Vagina (tissue), 2 donors: ENCODE results near the gene BASP1. TPM values are rescaled to one million over a fixed set of nuclear protein-coding genes. Genes with fewer than 3 reads are reported as not detected.
"Not testable (repeated sequence)": the region's sequence is repeated elsewhere in the genome, so short reads cannot be mapped to it uniquely, and the experiment has no call there.

Experiments
- DNase-seq, 2 donors: peaks; one replicate each; pipeline ENCODE4 v3.0.0-alpha.2; 2017; ENCODE audit errors: extremely low spot score in 2 of 2
- H3K27ac ChIP-seq: fragments of 200-600 bp; sonication (generic); one replicate; pipeline ENCODE4 v1.5.1; 2019
- H3K27me3 ChIP-seq: fragments of 200-600 bp; sonication (generic); one replicate; pipeline ENCODE4 v1.5.1; 2019
- H3K36me3 ChIP-seq, 2 donors: fragments of 200-600 bp; sonication (generic); one replicate each; pipeline ENCODE4 v1.5.1; 2017 to 2019
- H3K4me1 ChIP-seq: fragments of 200-600 bp; sonication (generic); one replicate; pipeline ENCODE4 v1.5.1; 2019
- H3K4me3 ChIP-seq, 2 donors: fragments of 200-600 bp; sonication (generic); 1 replicate in 1 of 2; 2 replicates in 1 of 2; pipeline ENCODE4 v1.5.1; 2016 to 2019
- H3K9me3 ChIP-seq: fragments of 200-600 bp; sonication (generic); one replicate; pipeline ENCODE4 v1.5.1; 2019
- POLR2A ChIP-seq, 2 donors: fragments of 450-650 bp; IDR thresholded peaks; one replicate each; pipeline ENCODE4 v1.6.1; 2017; ENCODE audit warnings: antibody characterized with exemption in 2 of 2, mild to moderate bottlenecking in 2 of 2, moderate library complexity in 2 of 2
- POLR2AphosphoS5 ChIP-seq, 2 donors: sonication (generic); formaldehyde crosslinking; IDR thresholded peaks; one replicate each; pipeline ENCODE4 v1.9.0; 2017; ENCODE audit warnings: antibody characterized with exemption in 2 of 2, mild to moderate bottlenecking in 2 of 2, low read depth in 1 of 2; ENCODE audit not compliant: insufficient read depth in 1 of 2
- intact Hi-C: fragments of 100-400 bp; cut with DNase I; formaldehyde crosslinking; loops from one replicate; pipeline ENCODE4 v1.15.1; 2023
- total RNA-seq: library from RNA; depleted of rRNA; stranded (reverse); fragments of >200 nt; gene quantifications from one replicate; pipeline ENCODE4 v1.2.3, GENCODE V29; 2016
- TF ChIP-seq, protein P1 (sequence below), 3 experiments: fragments of 450-650 bp in 2 of 3; fragments of 200-600 bp in 1 of 3; sonication (generic) in 1 of 3; IDR thresholded peaks; one replicate each; pipeline ENCODE4 v1.5.1; 2017 to 2019; ENCODE audit warnings: antibody characterized with exemption in 3 of 3, mild to moderate bottlenecking in 2 of 3, moderate library complexity in 2 of 3

Gene BASP1
- total RNA-seq, 1 donor from 2014 or later, result 46.4 TPM

GRCh38 chr5:17312358-17312757 is 94.9 kb downstream of the BASP1 start:
- Histone ChIP-seq H3K4me3 (no peak overlapping the region), H3K4me1 (peaks cover 17% of the 10 kb centered on the region), H3K27ac (no peak overlapping the region), H3K9me3 (no peaks in the 10 kb centered on the region), H3K36me3 (no peaks in the 10 kb centered on the region), H3K27me3 (no peaks in the 10 kb centered on the region)
- DNase-seq, result no peak
- TF ChIP-seq POLR2A (IDR thresholded peaks at IDR 0.05), result no peak
- TF ChIP-seq, protein P1, sequence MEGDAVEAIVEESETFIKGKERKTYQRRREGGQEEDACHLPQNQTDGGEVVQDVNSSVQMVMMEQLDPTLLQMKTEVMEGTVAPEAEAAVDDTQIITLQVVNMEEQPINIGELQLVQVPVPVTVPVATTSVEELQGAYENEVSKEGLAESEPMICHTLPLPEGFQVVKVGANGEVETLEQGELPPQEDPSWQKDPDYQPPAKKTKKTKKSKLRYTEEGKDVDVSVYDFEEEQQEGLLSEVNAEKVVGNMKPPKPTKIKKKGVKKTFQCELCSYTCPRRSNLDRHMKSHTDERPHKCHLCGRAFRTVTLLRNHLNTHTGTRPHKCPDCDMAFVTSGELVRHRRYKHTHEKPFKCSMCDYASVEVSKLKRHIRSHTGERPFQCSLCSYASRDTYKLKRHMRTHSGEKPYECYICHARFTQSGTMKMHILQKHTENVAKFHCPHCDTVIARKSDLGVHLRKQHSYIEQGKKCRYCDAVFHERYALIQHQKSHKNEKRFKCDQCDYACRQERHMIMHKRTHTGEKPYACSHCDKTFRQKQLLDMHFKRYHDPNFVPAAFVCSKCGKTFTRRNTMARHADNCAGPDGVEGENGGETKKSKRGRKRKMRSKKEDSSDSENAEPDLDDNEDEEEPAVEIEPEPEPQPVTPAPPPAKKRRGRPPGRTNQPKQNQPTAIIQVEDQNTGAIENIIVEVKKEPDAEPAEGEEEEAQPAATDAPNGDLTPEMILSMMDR (IDR thresholded peaks at IDR 0.05), result no peak
- TF ChIP-seq POLR2AphosphoS5 (IDR thresholded peaks at IDR 0.05; ENCODE audit: insufficient read depth in 1 of 2, low read depth in 1 of 2), result no peak
- intact Hi-C loops, result no loop called here

GRCh38 chr5:17314907-17315471 is 97.6 kb downstream of the BASP1 start:
- DNase-seq, result no peak
- Histone ChIP-seq H3K9me3 (no peaks in the 10 kb centered on the region), H3K36me3 (no peaks in the 10 kb centered on the region), H3K27me3 (no peaks in the 10 kb centered on the region), H3K4me3 (no peak overlapping the region), H3K27ac (no peak overlapping the region), H3K4me1 (peaks cover 19% of the 10 kb centered on the region)
- intact Hi-C loops, result no loop called here
- TF ChIP-seq, protein P1 (IDR thresholded peaks at IDR 0.05), result no peak
- no peak for TF ChIP-seq POLR2AphosphoS5 (IDR thresholded peaks at IDR 0.05; ENCODE audit: insufficient read depth in 1 of 2, low read depth in 1 of 2)
- TF ChIP-seq POLR2A (IDR thresholded peaks at IDR 0.05), result no peak

GRCh38 chr5:17315710-17316221 is 98.3 kb downstream of the BASP1 start:
- intact Hi-C loops, result no loop called here

GRCh38 chr5:17316970-17317459 is 99.6 kb downstream of the BASP1 start:
- Histone ChIP-seq H3K27ac (no peak overlapping the region), H3K27me3 (no peaks in the 10 kb centered on the region), H3K36me3 (no peaks in the 10 kb centered on the region), H3K4me3 (no peak overlapping the region), H3K9me3 (no peaks in the 10 kb centered on the region), H3K4me1 (peaks cover 19% of the 10 kb centered on the region)
- peak in 1 of 2 donors; percentile 30 for TF ChIP-seq POLR2AphosphoS5 (IDR thresholded peaks at IDR 0.05; ENCODE audit: insufficient read depth in 1 of 2, low read depth in 1 of 2)
- TF ChIP-seq, protein P1 (IDR thresholded peaks at IDR 0.05), result no peak
- TF ChIP-seq POLR2A (IDR thresholded peaks at IDR 0.05), result no peak
- intact Hi-C loops, result no loop called here
- no peak for DNase-seq

More at GRCh38 chr5:17315710-17316221, 98.3 kb downstream of the BASP1 start:
- H3K27ac ChIP-seq, result no peak overlapping the region
- no peaks in the 10 kb centered on the region for H3K27me3 ChIP-seq
- H3K4me3 ChIP-seq, result no peak overlapping the region
- DNase-seq, result no peak
- H3K9me3 ChIP-seq, result no peaks in the 10 kb centered on the region
- no peak for TF ChIP-seq POLR2AphosphoS5 (IDR thresholded peaks at IDR 0.05; ENCODE audit: insufficient read depth in 1 of 2, low read depth in 1 of 2)
- H3K4me1 ChIP-seq, result peaks cover 19% of the 10 kb centered on the region
- no peaks in the 10 kb centered on the region for H3K36me3 ChIP-seq

DNA sequence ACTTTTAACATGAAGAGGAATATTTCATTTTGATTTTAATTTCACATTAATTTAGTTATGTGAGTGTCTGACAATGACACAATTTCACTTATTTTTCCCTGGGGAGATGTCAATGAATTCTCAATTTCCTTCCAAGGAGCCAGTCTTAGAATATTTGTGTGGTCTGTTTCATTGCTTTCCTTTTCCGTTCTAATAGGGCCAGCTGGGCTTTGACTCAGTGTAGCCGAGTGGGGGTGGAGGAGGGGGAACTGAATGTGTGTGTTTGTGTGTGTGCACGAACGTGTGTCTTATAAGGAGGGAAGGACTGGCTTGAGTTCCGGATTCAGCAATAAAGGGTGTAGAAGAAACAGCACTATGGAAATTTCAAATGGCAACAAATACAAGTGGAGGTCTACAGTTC is 100.0 kb downstream of the BASP1 start:
- Histone ChIP-seq H3K36me3 (no peaks in the 10 kb centered on the region), H3K27ac (no peak overlapping the region), H3K9me3 (no peaks in the 10 kb centered on the region), H3K27me3 (no peaks in the 10 kb centered on the region), H3K4me3 (no peak overlapping the region), H3K4me1 (peaks cover 19% of the 10 kb centered on the region)
- no peak for TF ChIP-seq POLR2AphosphoS5 (IDR thresholded peaks at IDR 0.05; ENCODE audit: insufficient read depth in 1 of 2, low read depth in 1 of 2)
- TF ChIP-seq, protein P1 (IDR thresholded peaks at IDR 0.05), result no peak
- TF ChIP-seq POLR2A (IDR thresholded peaks at IDR 0.05), result no peak
- no peak for DNase-seq
- intact Hi-C loops, result no loop called here

GRCh38 chr5:17319095-17319494 is 101.7 kb downstream of the BASP1 start:
- H3K4me3 ChIP-seq, intact Hi-C loops, H3K36me3 ChIP-seq, H3K9me3 ChIP-seq, DNase-seq, H3K27ac ChIP-seq, H3K27me3 ChIP-seq: not testable (repeated sequence)
- peaks cover 19% of the 10 kb centered on the region for H3K4me1 ChIP-seq
